Measurements from ENCODE around the gene RBPJ. TPM values are rescaled to one million over a fixed set of nuclear protein-coding genes. Genes with fewer than 3 reads are reported as not detected.

Gene RBPJ
- polyA plus RNA-seq, 3 donors, result 75.3 to 177 (median 128) TPM

DNA sequence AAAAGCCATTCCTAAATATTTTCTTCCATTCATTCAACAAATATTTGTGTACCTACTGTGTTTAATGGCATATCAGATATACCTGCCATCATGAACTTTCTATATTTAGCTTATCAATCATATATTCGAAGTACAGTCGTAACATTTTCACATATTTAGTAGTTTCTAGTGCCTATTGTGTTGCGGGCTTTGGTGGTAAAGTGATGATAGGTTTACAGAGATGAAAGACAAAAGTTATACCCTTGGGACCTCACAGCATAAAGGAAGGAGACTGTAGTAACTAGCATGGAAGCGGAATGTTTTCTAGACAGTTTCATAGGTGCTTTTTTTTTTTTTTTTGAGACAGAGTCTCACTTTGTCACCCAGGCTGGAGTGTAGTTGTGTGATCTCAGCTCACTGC is 39.5 kb downstream of the RBPJ start:
- WGBS (ENCODE audit: insufficient coverage), result 80% methylated on average over 1 of the region's 4 CpGs
- Histone ChIP-seq H4K20me1 (ENCODE audit: insufficient read depth, low read length) (peaks cover 100% of the 10 kb centered on the region), H3K79me2 (ENCODE audit: insufficient read depth, low read length) (peaks cover 97% of the 10 kb centered on the region), H3K9ac (ENCODE audit: insufficient read depth, low read length, poor library complexity, severe bottlenecking) (no peak overlapping the region), H3K4me1 (ENCODE audit: control insufficient read depth in 1 of 2, insufficient read depth in 2 of 2, low read length in 2 of 2) (peaks cover 15 to 18% of the 10 kb centered on the region in 2 donors), H3K4me2 (replicated peaks; ENCODE audit: extremely low read depth, low read length, poor library complexity, severe bottlenecking) (no peak overlapping the region), H3K27ac (ENCODE audit: low read depth in 1 of 2, low read length in 2 of 2) (no peak overlapping the region), H3K27me3 (ENCODE audit: control insufficient read depth in 2 of 2, insufficient read depth in 2 of 2, low read length in 2 of 2) (no peaks in the 10 kb centered on the region), H3K36me3 (replicated peaks in 1 of 2; ENCODE audit: control insufficient read depth in 1 of 2, insufficient read depth in 2 of 2, low read length in 2 of 2) (peaks cover 0 to 3% of the 10 kb centered on the region in 2 donors), H3K9me3 (replicated peaks in 1 of 2; ENCODE audit: control insufficient read depth in 1 of 2, insufficient read depth in 1 of 2, low read length in 2 of 2) (no peaks in the 10 kb centered on the region), H3K4me3 (replicated peaks in 1 of 3; ENCODE audit: low read depth in 2 of 3, low read length in 3 of 3) (no peak overlapping the region), H2AFZ (ENCODE audit: insufficient read depth, low read depth, low read length, poor library complexity, severe bottlenecking) (no peak overlapping the region)
- peaks cover 0 to 3% of the 10 kb centered on the region in 2 donors for H3K36me3 Mint-ChIP-seq
- no peak for DNase-seq
- no peak overlapping the region for H3K27ac Mint-ChIP-seq
- H3K27me3 Mint-ChIP-seq (ENCODE audit: low read depth in 3 of 3), result peaks cover 0 to 4% (median 0%) of the 10 kb centered on the region in 3 donors
- no peaks in the 10 kb centered on the region for H3K9me3 Mint-ChIP-seq
- TF ChIP-seq CTCF (IDR thresholded peaks at IDR 0.05), result no peak
- no peak overlapping the region for H3K4me3 Mint-ChIP-seq
- peaks cover 7% of the 10 kb centered on the region for H3K4me1 Mint-ChIP-seq
- intact Hi-C loops (cut with micrococcal nuclease), result no loop called here

DNA sequence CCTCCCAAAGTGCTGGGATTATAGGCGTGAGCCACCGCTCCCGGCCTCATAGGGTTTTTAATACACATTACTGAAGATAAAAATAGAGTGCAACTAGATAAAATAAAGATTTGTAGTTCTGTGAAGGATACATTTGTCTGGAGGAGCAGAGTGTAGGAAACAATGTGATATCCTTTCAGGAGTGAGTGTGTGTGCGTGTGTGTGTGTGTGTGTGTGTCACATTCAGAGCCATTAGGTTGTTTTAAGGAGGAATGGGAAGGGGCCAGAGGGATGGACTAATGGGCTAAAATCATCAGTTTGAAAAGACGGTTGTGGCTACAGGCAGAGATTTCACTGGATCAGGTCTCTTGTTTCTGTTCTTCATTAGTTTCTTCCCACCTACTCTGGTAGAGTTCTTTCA is 40.0 kb downstream of the RBPJ start:
- WGBS (ENCODE audit: insufficient coverage), result 0% methylated on average over 1 of the region's 5 CpGs
- H3K36me3 Mint-ChIP-seq, result peaks cover 0 to 4% of the 10 kb centered on the region in 2 donors
- H4K20me1 ChIP-seq (ENCODE audit: insufficient read depth, low read length), result peaks cover 100% of the 10 kb centered on the region
- peak overlapping the region in 1 of 7 donors; percentile 43 for H3K27ac Mint-ChIP-seq
- intact Hi-C loops (cut with micrococcal nuclease), result no loop called here
- TF ChIP-seq CTCF (IDR thresholded peaks at IDR 0.05), result no peak
- no peaks in the 10 kb centered on the region for H3K9me3 ChIP-seq (replicated peaks in 1 of 2; ENCODE audit: control insufficient read depth in 1 of 2, insufficient read depth in 1 of 2, low read length in 2 of 2)
- H3K9ac ChIP-seq (ENCODE audit: insufficient read depth, low read length, poor library complexity, severe bottlenecking), result no peak overlapping the region
- no peak overlapping the region for H2AFZ ChIP-seq (ENCODE audit: insufficient read depth, low read depth, low read length, poor library complexity, severe bottlenecking)
- H3K4me1 Mint-ChIP-seq, result peaks cover 7% of the 10 kb centered on the region
- no peak overlapping the region for H3K4me3 Mint-ChIP-seq
- no peak overlapping the region for H3K27ac ChIP-seq (ENCODE audit: low read depth in 1 of 2, low read length in 2 of 2)
- peaks cover 97% of the 10 kb centered on the region for H3K79me2 ChIP-seq (ENCODE audit: insufficient read depth, low read length)
- peaks cover 9 to 12% of the 10 kb centered on the region in 2 donors for H3K4me1 ChIP-seq (ENCODE audit: control insufficient read depth in 1 of 2, insufficient read depth in 2 of 2, low read length in 2 of 2)
- no peak for DNase-seq
- H3K4me2 ChIP-seq (replicated peaks; ENCODE audit: extremely low read depth, low read length, poor library complexity, severe bottlenecking), result no peak overlapping the region
- H3K27me3 ChIP-seq (ENCODE audit: control insufficient read depth in 2 of 2, insufficient read depth in 2 of 2, low read length in 2 of 2), result no peaks in the 10 kb centered on the region
- no peak overlapping the region for H3K4me3 ChIP-seq (replicated peaks in 1 of 3; ENCODE audit: low read depth in 2 of 3, low read length in 3 of 3)
- no peaks in the 10 kb centered on the region for H3K9me3 Mint-ChIP-seq
- H3K36me3 ChIP-seq (replicated peaks in 1 of 2; ENCODE audit: control insufficient read depth in 1 of 2, insufficient read depth in 2 of 2, low read length in 2 of 2), result peaks cover 0 to 9% of the 10 kb centered on the region in 2 donors
- H3K27me3 Mint-ChIP-seq (ENCODE audit: low read depth in 3 of 3), result peaks cover 0 to 4% (median 0%) of the 10 kb centered on the region in 3 donors
